GM23338 (cell line): ENCODE data around the gene SLC4A3. TPM values are rescaled to one million over a fixed set of nuclear protein-coding genes. Genes with fewer than 3 reads are reported as not detected.

Source experiments
- CREB1 ChIP-seq: fragments of 250-450 bp; sonication (Bioruptor Pico); IDR thresholded peaks from 2 replicates; pipeline ENCODE4 v1.5.0; 2020; ENCODE audit warnings: low read depth, mild to moderate bottlenecking, moderate library complexity
- CTCF ChIP-seq, 2 experiments: fragments of 200-600 bp in 1 of 2; sonication (generic) in 1 of 2; conservative IDR thresholded peaks; 2 replicates each; pipeline versions ENCODE4 v1.5.1 to v1.6.1; 2016 to 2017; ENCODE audit warnings: antibody characterized with exemption in 2 of 2, low read depth in 2 of 2, mild to moderate bottlenecking in 2 of 2, moderate library complexity in 1 of 2
- EZH2phosphoT487 ChIP-seq: fragments of 200-600 bp; sonication (generic); IDR thresholded peaks from one replicate; pipeline ENCODE4 v1.8.1; 2018; ENCODE audit warnings: antibody characterized with exemption; ENCODE audit not compliant: unreplicated experiment
- JUNB ChIP-seq: IDR thresholded peaks from one replicate; pipeline ENCODE4 v1.6.1; 2016; ENCODE audit warnings: antibody characterized with exemption; ENCODE audit not compliant: unreplicated experiment
- NANOG ChIP-seq: IDR thresholded peaks from 2 replicates; pipeline ENCODE4 v1.6.1; 2016; ENCODE audit warnings: antibody characterized with exemption, borderline replicate concordance
- REST ChIP-seq: IDR thresholded peaks from one replicate; pipeline ENCODE4 v1.6.1; 2018; ENCODE audit warnings: antibody characterized with exemption; ENCODE audit not compliant: unreplicated experiment
- STAT1 ChIP-seq: IDR thresholded peaks from one replicate; pipeline ENCODE4 v1.6.1; 2016; ENCODE audit warnings: antibody characterized with exemption; ENCODE audit not compliant: unreplicated experiment
- ZNF462 ChIP-seq: fragments of 250-450 bp; sonication (Bioruptor Pico); IDR thresholded peaks from 2 replicates; pipeline ENCODE4 v1.5.0; 2020; ENCODE audit warnings: mild to moderate bottlenecking, moderate library complexity
- polyA plus RNA-seq: library from polyadenylated mRNA; unstranded; fragments of >200 nt; fragmentation: Nextera tagmentation; extraction: Ambion mirVana; gene quantifications from 2 replicates; pipeline ENCODE4 v1.2.1, GENCODE V29; 2016
- total RNA-seq: library from RNA; depleted of rRNA; stranded (reverse); fragments of >200 nt; shearing (Covaris generic); gene quantifications from 2 replicates; pipeline ENCODE4 v1.2.3, GENCODE V29; 2014

SLC4A3 gene
- total and polyA plus RNA-seq, 2 experiments from 2014 or later, result 3.6 to 6.8 TPM

- TF ChIP-seq ZNF462 (CRISPR knock-in tag) (no peak), CTCF (conservative IDR thresholded peaks at IDR 0.05; ENCODE audit: low read depth in 2 of 2) (no peak), JUNB (no peak), CREB1 (CRISPR knock-in tag) (no peak), STAT1 (no peak), NANOG (no peak), REST (no peak), EZH2phosphoT487 (no peak)
Measured at GRCh38 chr2:219611866-219612576, 15.4 kb upstream of the SLC4A3 start (continued).
